HG03060 (cell line): ENCODE measurements around the gene ALLC.

Source experiments
- ATAC-seq: cut with Tn5 transposase; IDR thresholded peaks from one replicate; pipeline ENCODE4 v1.9.1; 2021; ENCODE audit warnings: low read depth, moderate number of reproducible peaks; ENCODE audit not compliant: unreplicated experiment

Gene ALLC

DNA sequence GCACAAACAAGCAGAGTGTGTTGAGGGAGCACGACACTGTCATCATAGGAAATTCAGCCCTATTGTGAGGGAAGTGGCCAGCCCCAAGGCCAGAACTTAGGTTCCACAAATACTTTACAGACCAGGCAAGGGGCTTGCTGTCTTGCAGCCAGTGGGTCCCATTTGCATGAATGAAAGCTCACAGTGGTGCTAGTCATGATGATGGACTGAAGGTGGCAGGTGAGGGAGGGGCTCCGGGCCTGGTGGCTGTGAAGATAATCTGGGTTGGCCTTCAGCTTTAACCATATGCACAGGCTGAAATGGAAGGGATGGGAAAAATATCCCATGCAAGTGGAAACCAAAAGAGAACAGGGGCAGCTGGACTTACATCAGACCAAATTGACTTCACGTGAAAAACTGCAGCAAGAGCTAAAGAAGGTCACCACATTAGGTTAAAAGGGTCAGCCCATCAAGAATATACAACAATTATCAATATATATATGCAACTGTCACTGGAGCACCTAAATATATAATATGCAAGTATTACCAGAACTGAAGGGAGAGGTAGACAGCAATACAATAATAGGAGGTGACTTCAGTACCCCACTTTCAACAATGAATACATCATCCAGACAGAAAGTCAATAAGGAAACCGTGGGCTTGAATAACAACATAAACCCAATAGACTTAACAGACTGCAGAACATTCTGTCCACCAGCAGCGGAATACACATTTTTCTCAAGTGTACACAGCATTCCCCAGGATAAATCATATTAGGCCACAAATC lies 84.9 kb downstream of the ALLC start:
- no peak for ATAC-seq

DNA sequence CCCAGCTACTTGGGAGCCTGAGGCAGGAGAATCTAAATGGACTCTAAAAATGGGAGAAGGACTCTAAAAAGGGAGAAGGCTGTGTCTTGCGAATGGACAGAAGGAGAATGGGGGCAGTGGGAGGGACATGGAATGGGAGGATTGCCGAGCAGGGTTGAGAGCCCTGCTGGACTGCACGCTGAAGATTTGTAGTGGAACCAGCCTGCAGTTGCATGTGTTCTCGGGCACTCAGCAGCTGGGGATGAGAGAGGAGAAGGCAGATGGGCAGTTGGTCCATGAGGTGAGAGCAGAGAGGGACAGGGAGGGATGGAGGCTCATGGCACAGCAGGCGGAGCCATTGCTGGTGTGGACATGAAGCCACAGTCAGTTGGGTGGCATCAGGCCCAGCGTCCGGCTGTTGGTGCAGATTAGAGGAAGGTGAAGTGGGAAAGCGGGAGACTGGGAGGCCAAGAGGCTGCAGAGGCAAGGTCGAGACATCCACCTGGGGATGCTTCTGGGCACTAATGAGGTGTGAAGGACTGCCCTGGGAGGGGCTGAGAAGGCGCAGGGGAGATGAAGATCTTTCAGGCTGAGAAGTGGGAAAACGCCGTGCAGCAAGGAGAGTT lies 86.1 kb downstream of the ALLC start:
- no peak for ATAC-seq

DNA sequence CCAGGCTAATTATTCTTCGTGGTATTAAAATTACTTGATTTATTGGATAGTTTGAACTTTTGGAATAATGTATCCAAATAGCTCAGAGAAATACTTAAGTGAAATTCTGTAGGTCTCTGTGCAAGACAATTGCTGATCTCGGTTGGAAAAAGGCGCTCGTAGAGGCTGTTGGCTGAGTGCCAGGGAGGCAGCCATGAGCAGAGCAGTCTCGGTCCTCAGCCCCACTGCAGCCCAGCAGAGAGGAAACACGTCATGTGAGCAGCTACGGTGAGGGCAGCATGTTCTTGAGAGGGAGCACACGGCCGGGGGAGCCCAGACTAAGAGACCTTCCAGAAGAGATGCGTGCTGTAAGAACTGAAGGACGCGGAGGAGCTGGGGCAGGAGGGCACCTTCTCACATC lies 87.9 kb downstream of the ALLC start:
- no peak for ATAC-seq

DNA sequence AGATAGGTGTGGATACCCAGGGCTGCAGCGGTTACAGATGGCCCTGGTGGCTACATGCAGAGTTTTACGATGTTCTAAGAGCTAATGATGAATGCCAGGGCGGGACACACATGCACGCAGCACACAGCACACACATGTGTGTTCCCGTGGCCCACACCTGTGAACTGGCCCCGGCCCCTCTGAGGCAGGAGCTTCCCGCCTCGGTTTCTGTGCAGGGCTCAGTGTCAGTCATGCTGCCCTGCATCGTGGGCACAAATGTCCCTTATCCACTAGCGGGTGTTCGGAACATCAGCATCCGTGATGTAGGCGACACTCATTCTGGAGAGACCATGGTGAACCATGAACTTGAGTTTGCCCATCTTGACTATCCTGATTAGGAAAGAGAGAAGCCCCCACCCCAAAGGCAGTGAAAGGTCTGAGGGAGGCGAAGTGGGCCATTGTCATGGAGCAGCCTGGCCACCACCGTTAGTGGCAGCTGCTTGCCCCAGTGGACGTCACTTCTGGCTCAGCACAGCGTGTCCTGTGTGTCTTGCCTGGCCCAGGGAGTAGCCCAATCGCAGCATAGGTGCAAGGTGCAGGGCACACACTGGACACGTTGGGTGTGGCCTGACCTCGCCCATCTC lies 89.1 kb downstream of the ALLC start:
- ATAC-seq: no peak

DNA sequence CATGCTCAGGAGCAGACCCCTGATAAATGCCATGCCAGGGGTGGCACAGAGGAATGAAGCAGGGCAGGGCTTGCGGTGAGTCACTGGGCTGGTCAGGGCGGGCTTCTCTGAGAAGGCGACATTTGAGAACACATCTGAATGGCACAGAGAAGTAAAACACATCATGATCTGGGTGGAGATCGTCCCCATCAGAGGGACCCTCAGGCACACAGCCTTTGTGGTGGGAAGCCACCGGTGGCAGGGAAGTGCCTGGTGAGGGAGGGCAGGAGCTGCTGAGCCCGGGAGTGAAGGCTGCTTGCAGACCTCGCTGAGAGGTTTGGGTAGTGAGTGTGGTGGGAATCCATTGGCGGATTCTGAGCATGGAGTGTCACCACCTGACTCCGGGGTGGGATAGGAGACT lies 89.8 kb downstream of the ALLC start:
- ATAC-seq: no peak

DNA sequence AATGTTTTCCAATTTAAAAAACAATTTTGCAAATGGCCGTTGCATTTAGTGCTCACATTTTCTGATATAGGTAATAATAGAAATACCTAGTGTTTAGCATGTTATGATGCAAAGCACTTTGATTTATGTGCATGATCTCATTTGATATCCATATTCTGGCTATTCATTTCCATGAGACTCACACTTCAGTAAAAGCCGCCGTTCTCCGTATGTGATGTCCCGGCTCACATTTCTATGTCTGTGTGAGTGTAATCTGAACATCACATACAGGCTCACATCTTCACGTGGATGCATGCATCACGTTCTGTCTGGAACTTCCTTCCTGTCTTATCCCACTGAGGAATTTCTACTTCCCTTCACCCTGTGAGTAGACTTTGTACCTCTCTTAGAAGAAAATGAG lies 91.2 kb downstream of the ALLC start:
- ATAC-seq: no peak

DNA sequence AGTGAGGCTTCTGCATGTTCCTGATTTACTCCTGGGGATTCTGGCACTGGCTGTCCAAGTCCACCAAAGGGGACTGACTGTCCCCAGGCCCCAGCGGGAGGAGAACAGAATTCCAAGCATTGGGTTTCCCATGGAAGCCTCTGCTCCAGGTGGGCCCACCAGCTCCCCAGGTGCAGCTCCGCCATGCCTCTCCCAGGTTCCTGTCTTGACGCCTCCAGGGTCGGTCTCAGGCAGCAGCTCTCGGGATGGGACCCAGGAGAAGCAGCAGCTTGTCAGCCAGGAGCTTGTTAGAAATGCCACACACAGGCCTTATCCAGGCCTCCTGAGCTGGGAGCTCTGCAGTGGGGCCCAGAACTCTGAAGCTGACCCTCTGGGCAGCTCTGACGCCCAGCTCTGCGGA lies 93.3 kb downstream of the ALLC start:
- ATAC-seq: no peak

DNA sequence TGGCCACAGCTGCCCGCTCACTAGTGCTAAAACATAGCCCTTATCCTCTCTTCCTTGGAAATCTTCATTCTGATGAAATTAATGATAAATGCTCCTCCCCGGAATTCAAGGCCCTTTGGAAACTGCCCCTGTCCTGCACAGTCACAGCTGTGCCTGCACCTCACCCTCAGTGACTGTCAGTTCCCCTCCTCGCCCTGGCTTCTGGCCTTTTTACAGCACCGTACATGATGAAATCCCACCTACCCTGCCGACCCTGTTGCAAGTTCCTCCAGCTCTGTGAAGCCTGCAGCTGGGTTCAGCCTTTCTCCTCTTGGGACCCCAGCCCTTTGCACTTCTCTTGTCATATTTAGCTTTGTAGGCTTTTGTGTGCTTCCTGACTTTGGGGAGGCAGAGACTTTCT lies 93.8 kb downstream of the ALLC start:
- no peak for ATAC-seq
